GM19023 (cell line): ENCODE data around the gene TTR.

Experiments
- ATAC-seq: cut with Tn5 transposase; IDR thresholded peaks from one replicate; pipeline ENCODE4 v1.9.1; 2021; ENCODE audit warnings: mild to moderate bottlenecking, moderate library complexity; ENCODE audit not compliant: unreplicated experiment

Gene TTR

DNA sequence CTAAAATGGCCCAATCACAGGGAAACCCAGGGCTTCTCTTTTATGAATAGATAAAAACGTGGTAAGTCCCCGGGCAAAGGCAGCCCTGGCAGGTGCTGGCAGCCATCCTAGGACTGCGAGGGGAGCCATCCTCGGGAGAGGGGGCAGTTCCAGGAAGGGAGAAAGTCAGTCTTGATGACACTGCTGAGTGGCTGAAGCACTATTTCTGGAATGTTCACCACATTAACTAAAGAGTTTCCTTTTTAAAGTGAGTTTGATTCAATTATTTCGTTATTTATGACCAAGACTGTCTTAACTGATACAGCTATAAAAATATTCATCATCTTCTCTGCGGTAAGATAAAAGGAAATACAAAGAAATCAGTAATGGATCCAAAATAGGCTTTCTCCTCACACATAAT lies 20.4 kb downstream of the TTR start:
- ATAC-seq: no peak

DNA sequence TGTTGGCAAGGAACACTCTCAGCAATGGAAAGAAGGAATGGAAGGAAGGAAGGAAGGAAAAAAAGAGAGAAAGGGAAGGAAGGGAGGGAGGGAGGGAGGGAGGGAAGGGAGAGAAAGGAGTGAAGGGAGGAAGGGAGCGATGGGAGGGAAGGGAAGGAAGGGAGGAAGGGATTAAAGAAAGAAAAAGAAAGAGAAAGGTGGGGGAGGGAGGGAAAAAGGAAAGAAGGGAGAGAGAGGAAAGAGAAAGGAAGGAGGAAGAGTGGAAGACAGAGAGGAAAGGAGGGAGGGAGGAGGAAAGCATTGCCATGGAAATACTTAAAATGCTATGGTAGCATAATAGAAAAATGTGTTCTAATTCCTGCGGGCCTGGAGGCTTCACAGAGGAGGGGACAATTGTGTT lies 22.4 kb downstream of the TTR start:
- no peak for ATAC-seq

DNA sequence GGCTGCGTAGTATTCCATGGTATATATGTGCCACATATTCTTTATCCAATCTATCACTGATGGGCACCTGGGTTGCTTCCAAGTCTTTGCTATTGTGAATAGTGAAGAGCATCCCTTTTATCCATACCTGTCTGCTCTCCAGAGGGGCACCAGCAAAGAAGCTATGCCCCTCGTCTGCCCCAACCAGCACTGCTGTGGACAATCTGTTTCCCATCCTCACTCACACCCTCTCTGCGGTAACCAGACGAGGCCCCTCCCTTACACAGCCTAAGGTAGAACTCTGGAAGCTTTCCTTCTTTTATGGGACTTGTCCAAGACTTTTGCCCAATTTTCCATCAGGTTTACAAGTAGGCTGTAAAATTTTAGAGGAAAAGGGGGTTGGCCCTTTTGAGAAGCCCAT lies 24.9 kb downstream of the TTR start:
- no peak for ATAC-seq

DNA sequence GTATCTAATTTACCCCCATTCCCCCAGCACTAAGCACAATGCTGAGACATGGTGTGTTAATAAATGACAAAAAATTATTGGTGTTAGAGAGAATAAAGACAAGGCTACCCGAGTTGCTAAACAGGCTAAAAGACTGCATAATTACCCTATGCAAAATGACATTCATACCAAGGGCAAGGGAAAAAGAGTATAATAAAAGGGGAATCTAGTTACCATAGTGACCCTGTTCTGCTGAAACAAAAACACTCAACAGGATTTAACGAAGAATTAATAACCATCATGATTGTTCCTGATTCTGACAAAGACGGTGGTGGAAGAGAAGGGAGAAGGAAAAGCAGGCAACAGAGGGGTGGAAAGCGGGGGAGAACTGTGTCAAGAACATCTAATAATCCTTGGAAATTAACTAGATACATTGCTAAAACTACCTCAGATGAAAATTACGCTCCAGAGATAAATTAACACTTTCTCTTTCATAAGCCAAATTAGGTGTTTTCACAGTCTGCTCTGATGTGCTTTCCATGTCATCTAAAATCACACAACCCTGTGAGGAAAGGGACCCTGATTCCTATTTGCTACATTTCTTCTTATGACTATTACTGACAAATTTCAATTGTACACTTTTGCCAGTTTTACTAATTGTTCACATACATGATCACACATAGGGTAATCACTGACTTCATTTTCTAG lies 25.5 kb downstream of the TTR start:
- no peak for ATAC-seq

DNA sequence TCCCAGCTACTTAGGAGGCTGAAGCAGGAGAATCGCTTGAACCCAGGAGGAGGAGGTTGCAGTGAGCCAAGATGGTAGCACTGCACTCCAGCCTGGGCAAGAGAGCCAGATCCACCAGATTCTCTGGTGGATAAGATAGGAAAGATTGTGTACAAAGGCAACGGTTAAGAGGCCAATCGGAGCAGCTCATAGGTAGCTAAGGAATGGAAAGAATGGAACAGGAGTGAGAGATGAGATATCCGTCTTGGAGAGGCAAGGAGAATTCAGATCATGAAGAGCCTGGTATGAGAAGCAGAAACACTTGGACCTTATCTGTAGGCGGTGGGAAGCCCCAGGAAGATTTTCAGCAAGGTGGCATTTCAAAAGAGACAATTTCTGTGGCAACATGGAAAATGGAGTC lies 27.1 kb downstream of the TTR start:
- ATAC-seq: no peak

DNA sequence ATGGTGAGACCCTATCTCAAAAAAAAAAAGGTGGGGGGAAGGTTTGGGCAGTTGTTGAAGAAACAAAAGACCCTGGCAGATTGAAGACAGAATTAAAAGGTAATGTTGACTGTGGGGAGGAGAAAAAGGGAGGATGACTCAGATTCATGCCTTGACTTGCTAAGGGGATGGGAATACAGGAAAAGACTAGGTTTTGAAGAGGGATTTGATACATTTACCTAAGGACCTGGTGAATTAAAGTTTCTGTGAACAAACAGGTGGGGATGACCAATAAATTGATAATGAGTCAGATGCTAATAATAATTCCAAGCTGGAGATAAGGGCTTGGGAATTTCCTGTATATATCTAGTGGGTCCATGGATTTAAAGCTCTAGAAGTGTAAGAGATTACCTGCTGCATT lies 27.6 kb downstream of the TTR start:
- ATAC-seq: no peak

DNA sequence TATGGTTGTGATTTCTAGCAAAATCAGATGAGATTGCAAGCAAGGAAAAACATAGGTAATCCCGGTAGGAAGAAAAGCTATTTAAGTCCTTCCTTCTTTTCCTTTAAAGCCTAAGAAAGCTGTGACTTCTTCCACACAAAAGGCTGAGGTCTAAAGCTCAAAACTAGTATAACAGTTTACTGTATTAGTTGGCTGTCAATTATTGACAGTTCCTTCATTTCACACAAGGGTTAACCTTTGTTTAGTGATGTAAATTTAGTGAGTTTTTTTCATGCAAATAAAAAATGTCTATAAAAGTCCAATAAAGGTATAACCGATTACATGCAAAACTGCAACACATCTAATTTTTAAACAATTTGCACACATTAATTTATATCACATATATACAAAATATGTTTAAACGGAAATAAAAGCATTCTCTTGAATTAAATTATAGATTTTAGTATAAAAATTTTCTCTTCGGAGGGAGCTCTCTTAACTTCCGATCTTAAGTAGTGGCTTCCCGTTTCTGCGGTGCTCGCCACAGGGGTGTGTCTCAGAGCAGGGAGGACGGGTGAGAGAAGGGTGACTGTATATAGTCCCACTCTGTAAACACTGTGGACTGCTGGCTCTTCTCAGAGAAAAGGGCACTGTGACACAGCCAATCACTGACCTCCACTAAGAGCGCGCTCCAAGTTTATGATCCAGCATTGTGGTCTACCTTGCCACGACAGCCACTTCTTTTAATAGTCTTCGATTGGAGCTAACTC lies 33.4 kb downstream of the TTR start:
- no peak for ATAC-seq

DNA sequence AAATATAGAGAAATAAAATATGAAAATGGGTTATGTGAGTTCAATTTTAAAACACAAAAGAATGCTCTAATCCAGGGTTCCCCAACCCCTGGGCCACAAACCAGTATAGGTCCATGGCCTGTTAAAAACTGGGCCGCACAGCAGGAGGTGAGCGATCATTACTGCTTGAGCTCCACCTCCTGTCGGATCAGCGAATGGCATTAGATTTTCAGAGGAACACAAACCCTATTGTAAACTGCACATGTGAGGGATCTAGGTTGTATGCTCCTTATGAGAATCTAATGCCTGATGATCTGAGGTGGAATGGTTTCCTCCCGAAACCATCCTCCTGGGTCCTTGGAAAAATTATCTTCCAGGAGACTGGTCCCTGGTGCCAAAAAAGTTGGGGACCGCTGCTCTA lies 34.7 kb downstream of the TTR start:
- no peak for ATAC-seq

DNA sequence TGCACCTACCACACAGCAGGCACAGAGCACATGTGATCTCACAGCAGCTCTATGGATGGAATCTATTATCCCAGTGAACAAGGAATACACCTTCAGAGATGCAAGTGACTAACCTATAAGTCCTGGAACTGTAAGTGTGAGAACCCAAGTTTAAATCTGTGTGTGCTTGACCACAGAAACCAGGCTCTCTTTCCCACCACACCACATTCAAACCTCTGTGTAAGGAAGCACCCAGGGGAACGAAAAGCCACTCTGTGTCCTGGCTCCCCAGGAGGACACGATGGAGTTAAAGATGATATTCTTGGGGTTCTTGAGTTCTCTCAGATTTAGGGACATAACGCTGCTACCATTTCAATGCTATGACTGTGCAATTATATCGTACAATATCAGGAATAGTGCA lies 38.9 kb downstream of the TTR start:
- no peak for ATAC-seq

DNA sequence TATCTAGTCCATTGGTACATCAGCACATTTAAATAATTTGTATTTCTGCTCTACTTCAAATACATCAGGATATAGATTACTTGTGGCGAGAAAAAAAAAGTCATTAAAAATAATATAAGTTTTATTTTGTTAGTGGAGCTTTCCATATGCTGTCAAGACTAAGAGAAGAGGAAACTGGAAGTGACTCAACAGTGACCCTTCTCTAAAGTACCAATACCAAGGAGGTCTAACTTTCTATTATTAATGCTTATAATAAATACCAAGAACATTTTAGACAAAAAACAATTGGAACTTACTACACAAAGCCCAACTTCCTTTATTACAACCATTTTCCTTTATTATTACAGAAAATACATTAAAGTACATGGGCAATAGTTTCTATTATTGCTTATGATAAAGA lies 39.8 kb downstream of the TTR start:
- ATAC-seq: no peak

DNA sequence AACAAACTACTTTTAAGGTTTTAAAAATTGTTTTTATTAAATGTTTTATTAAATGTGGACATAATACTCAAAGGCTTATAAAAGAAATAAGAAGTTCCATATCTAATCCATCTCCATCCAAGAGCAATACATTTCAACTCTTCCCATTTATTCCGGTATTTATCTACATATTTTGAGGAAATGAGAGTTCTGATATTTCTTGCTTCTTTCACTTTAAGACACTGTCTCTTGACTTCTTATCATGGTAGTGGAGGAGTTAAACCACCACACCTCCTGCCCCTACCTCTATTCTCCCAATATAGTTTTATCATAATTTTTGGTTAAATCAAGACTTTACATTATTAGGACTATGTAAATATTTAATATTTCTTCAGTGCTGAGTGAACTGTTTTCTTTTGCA lies 40.7 kb downstream of the TTR start:
- ATAC-seq: no peak

DNA sequence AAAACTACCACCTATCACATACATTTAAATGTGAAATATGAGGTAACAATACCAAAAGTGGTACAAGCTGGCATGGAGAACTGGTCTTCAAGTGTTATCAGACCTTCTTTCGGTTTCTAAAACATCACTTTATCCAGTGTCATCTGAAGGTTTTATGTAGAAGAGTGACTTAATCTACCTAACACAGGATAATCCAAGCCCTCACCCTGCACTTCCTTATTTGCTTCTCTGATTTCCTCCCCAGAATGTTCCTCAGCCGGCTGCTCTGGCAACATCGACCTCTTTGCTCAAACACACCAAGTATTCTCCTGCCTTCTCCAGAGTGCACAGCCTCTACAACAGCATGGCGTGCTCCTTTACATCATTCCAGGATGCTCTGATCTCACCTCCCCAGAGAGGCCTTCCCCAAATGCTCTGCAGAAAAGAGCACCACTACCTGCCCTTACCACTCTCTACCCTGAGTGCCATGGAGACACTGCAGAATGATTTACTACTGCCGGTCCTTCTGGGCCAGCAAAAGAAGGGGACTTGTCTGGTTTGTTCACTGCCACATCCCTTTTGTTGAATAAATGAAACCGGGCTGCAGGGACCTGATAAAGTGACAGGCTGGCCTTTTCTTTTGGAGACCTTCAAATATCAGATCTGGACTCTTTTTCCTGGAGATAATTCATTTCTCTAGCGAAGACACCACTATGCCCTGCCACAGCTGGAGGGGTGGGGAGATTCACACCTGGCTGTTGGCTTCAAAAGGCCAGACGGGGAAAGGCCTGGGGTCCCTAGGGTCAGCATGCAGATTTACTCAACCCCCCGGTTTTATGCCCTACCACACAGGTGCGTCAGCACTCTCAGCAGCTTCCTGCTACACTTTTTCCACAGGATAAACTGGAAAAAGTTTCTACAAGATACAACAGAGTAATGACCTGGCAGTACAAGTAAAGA lies 42.0 kb downstream of the TTR start:
- ATAC-seq: peak; percentile 36

DNA sequence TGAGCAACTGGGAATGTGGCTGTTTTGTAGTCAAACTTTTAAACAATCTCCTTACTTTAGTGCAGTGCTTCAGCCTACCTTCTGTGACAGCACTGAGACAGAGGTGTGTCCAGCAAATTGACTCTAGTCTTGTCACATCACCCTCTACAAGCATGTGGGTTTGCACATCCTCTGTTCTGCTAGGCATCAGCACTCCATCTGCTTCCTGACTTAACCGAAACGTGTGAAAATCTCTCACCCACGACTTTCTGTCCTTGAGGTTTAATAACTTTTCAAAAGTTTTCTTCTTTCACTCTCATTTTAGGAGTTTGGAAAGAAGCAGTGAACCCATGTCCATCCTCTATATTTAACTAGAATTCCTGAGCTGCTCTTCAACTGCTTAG lies 42.6 kb downstream of the TTR start:
- ATAC-seq: peak; percentile 89

DNA sequence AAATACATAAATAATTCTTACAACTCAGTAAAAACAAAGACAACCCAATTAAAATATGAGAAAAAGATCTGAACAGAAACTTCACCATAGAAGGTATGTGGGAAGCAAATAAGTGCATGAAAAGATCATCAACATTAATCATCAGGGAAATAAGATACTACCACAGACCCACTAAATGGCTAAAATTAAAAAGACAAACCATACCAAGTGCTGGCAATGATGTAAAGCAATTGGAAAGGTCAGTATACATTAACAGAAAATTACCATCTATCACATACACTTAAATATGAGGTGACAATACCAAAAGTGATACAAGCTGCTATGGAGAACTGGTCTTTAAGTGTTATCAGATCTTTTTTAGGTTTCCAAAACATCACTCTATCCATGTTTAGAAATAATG lies 44.7 kb downstream of the TTR start:
- ATAC-seq: no peak

DNA sequence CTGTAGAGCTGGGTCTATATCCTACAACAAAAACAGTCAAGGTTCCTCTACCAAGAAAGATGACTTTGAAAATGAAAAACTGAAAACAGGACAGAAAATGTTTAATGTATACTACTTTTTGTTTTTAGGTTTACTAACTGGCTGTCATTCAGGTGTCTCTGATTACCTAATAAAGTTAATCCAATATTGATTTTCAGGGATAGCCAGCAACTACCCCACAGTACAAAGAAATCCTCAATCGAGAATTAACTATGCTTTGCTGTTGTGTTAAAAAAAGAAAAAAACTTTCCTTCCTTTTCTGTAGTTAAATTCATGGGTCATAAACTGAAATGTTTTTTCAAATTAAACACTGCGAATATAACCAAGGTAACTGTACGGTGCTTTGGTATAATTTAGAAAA lies 45.8 kb downstream of the TTR start:
- no peak for ATAC-seq

DNA sequence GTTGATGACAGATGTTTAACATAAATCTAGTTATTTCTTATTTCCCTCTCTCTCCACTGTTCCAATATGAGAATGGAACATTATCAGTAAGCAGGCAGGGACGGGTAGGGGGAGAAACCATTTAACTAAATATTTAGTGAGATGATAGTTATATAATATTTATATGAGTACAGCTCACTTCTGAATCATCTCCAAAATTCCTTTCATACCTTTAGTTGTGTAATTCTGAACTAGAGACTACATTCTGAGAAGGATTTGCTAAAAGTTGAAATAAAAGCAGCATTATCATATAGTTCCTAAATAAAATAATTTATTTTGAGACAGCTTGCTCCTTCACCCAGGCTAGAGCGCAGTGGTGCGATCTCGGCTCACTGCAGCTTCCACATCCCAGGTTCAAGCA lies 51.3 kb downstream of the TTR start:
- ATAC-seq: no peak

DNA sequence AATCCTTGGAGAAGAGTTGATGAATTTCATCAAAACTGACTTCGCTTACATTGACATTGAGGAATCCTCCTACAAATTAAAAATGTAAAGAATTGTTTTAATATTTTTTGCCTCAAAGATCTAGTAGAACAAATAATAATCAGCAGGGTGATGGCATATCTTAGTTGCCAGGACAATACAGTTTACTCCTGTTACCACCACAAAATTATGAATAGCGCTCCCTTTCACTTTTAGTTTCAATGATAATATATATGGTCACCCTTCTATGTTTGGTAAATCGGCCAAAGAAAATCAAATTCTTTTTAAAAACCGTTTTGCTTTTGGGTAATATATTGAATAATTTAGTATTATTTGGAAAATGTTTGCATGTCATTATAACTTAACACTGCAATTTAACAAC lies 53.7 kb downstream of the TTR start:
- ATAC-seq: no peak

DNA sequence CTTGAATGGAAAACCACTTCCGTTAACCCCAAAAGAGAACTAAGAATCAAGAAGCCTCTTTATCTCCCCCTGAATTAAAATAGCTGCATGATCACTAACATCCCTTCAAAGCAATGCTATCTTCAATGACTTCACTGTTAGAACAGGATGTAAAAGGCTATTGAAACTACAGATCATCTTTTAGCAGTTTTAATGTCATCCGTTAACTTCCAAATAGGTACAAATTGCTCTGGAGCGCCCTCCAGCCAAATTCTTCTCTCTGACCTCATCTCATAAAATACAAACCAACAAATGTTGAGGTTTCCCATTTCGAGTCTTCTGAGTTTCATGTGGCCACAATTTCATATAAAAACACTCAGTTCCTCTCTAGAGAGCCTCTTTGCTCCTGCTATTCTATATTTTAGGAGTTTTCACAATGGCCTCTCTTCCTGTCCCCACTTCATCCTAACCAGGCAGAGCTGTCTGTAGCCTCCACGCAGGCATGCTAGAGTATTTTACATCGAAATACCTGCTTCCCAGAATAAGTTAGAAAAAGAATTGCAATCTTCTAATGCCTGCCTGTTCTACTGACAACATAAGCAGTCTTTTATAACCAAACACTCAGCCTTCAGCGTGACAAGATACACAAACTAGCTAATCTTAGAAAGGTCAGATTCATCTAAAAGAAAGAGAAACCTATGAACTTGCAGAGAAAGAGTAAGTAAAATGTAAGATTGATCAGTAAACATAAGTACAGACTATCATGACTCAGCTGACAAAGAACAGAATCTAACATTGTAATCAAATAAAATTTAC lies 54.9 kb downstream of the TTR start:
- ATAC-seq: no peak

DNA sequence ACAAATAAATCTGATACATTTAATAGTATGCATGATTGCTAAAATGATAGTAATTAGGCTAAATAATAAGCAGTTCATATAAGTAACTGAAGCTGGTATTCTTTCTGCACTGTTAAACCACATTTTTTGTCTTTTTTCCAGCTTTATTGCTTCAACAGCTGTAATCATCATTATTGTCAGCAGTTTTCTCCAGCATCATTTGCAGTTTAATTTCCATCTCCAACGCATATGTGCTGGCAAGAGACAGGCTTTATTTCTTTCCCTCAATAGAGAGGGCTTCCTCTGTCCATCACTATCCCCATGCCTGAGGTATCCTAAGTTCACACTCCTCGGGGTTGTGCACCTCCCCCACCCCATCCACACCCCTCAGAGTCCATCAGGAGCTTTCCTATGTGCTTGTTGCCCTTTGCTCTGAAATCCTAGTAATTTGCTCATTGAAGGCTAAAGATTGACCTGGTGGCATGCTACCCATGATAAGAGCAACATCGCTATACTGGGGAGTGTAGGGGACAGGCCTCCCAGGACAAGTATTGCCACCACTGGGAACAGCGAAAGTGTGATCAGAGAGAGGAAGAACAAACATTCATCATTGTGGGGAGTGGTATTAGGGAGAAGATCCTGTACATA lies 55.6 kb downstream of the TTR start:
- ATAC-seq: no peak
